ENCODE data around the gene RAB43.
"Not testable (repeated sequence)": the region's sequence is repeated elsewhere in the genome, so short reads cannot be mapped to it uniquely, and the experiment has no call there.

Gene RAB43

DNA sequence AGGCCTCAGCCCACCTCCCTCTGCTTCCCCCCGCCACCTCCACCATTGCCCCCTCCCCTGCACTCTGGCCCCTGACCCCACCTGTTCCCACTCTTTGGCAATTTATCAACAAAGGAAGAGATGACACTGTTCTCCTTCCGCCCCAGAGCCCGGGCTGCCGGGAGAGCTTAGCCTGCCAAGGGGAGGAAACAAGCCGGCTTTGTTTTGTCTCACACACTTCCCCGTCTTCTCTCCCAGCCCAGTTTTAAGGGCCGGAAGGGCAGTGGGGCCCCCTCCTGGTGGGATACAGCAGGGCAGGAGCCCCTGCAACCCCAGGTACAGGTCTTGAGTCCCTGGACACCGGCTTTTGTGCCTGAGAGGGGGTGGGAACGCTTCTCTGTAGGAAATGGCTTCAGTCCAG, 33.7 kb downstream of the RAB43 start:
- peak; percentile 31 to 51 for DNase-seq

DNA sequence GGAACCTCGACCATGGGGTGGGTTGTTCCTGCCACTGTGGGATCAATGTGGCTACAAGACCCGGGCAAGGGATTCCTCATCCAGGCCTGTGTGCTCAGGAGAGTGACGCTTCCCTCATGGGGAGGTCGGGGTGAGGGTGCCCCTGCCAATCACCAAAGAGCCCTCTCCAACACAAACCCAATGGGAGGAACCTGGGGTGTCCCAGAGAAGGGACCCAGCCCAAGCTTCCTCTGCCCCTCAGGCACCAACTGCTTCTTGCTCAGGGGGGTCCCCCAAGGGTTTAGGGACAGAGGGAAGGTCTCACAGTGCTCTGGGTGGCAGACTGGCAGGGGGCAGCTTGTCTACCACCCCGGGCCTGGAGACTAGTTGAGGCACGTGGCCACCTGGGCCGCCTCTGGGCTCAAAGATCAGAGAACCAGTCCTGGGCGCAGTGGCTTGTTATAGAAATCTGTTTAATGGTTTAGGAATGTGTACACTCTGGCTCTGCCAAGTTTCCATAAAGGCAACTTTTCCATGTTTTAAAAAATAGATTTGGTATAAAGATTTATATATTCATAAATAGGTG, 34.4 kb downstream of the RAB43 start:
- no peak for DNase-seq

DNA sequence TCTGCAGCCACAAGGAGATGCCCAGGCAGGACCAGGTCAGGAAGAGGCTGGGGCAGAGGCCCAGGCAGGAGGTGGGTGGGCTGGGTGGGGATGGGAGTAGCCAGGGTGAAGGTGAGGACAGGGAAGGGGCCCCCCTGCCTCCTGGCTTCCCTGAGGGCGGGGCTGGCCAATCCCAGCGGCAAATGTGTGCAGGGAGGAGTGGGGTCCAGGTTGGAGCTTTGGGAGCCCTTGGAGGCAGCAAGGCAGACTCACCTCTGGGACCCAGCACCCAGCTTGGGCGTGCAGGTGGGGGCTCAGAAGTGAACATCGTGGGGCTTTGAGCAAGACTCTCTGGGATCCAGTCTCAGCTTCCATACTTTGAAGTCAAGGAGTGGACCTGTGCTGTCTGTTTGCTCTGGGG, 35.8 kb downstream of the RAB43 start:
- no peak for DNase-seq

DNA sequence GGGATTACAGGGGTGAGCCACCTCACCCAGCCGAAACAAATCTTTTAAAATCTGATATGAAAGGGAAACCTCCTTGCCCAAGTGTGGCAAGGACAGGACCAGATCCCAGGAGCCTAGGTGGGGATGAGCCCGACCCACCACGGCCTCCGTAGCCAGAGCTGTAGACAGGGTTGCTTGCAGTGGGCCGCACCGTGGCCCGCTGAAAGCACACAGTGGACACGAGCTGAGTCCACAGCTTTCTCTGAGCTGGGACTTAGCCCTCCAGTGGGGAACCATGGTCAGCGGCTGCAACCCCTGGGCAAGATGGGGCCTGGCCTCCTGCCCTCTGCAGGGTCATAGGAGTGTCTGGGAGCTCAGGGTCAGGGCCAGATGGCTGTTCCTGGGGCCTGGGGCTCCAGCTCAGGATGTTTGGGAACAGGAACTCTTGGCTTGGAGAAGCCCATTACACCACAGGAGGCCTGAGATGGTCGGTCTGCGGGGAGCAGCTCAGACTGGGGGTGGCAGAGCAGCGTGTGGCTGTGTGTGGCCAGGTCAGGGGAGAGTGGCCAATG, 36.4 kb downstream of the RAB43 start:
- no peak for DNase-seq

DNA sequence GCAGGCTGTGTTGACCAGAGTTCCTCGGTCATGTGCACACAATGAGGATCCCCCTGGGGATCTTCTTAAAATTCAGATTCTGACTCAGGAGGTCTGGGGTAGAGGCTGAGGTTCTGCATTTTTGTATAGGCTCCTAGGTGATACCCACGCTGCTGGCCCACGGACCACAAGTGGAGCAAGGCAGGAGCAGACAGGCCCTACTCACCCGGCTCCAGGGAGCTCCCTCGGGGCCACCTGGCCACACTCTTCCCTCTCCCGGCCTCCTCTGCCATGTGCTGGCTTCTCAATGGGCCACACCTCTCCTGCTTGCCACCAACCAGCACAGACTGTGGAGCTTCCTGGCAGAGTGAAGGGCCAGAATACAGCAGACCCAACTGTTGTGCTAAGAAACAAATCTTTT, 37.1 kb downstream of the RAB43 start:
- no peak for DNase-seq

DNA sequence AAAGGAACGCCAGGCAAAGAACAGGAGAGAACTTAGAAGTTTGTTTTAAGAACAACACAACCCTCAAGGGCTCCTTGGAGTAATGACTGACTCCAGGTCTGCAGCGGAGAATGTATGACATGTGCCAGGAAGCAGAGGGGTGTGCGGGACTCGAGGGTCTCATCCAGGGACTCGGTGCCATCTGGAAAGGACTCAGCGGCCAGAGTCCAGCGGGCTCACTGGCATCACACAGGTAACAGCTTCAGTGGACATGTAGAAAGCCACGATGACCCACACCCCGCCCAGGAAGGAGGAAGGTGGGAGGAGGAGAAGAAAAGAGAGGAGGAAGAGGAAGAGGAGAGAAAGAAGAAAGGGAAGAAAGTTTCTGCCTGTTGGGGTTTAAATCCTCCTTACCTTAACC, 39.6 kb downstream of the RAB43 start:
- no peak for DNase-seq

DNA sequence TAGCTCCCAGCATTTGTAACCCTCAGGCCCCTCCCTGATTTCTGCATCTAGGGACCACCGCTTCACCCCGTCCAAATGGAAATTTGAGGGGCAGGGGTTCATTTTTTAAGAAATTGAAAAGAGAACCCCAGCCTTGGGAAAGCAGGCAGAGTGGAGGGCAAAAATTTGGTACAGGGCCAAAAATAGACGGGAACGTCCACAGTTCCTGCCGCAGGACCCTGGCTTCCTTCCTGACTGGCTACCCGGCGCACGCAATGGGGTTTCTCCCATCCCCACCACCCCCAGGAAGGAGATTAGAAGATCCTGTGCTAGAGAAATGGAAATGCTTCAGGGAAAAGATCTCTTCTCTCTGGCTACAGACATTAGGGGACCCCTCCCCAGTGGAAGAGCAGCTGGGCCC, 40.1 kb downstream of the RAB43 start:
- DNase-seq: no peak

DNA sequence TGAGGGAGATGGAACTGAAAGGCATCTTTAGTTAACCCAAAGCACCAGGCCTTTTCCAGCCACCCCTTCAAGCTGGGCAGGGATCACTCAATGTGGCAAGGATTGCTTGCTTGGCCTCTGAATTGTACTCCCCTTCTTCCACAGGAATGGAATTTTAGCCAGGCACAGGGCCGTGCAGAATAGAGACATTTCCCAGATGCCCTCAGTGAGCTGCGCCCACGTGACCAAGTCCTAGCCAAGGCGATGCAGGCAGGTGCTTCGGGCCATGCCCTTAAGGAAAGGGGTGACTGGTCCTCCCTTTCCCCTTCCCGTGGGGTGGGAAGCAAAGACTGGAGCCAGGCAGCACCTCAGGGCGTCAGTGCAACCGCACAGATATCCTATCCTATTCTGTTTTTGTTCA, 43.1 kb downstream of the RAB43 start:
- no peak for DNase-seq

DNA sequence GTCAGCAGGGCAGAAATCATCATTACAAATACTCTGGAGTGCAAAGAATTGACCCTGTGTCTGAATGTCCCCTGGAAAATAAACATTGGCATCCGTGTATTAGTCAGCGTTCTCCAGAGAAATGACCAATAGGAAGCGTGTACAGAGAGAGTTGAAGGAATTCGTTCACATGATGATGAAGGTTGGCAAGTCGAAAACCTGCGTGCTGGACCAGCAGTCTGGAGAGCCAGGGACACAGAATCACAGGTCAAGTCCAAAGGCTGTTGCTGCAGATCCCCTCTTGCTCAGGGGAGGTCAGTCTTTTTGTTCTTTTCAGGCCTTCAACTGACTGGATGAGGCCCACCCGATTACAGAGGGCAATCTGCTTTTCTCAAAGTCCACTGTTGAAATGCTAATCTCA, 44.4 kb downstream of the RAB43 start:
- no peak for DNase-seq

DNA sequence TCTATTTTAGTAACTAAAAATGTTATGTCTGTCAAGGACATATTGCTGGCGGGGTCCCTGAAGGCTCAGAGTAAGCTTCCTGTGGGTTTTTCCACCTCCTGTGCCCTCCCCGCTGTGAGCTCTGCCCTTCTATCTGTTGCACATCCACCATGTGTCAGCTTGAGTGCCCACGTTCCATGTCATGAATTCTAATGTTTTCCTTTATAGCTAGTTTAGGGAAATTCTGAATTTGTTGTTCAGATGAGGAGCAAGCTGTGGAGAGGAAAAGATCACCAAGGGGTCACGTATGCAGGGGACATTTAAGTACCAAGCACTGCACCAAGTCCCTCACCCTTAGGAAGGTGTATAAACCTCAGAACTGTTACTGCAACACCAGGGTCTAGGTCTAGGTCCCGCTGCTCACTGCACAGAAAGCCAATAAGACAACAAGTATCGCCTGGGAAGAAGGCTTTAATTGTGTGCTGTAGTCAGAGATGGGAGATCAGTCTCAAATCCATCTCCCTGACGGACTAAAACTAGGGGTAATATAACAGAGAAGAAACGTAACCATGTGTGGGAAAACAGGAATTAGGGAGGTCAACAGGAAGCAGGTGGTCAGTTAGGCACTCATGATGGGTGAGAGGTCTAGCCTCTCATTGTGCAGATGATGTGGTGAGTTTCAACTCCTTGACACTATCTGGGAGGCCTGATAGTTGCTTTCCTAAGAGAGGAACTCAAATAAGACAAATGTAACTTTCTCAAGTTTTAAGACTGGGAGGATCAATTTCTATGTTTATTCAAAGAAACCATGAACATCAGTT, 51.3 kb downstream of the RAB43 start:
- no peak for DNase-seq

DNA sequence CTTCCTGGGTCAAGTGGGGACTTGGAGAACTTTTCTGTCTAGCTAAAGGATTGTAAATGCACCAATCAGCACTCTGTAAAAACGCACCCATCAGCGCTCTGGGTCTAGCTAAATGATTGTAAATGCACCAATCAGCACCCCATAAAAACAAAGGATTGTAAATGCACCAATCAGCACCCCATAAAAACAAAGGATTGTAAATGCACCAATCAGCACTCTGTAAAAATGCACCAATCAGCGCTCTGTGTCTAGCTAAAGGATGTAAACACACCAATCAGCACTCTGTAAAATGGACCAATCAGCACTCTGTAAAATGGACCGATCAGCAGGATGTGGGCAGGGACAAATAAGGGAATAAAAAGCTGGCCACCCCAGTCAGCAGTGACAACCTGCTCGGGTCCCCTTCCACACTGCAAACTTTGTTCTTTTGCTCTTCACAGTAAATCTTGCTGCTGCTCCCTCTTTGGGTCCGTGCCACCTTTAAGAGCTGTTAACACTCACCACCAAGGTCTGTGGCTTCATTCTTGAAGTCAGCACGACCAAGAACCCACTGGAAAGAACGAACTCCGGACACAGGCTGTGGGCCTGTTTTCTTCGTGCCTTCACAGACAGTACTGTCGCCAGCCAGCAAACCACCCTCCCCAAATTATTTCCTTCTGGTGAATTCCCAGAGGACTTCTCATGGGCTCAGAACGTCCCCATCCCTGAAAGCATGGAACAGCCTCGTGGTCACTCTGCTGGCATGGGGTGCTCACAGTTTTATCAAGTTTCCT, 52.1 kb downstream of the RAB43 start:
- not testable (repeated sequence) for DNase-seq

DNA sequence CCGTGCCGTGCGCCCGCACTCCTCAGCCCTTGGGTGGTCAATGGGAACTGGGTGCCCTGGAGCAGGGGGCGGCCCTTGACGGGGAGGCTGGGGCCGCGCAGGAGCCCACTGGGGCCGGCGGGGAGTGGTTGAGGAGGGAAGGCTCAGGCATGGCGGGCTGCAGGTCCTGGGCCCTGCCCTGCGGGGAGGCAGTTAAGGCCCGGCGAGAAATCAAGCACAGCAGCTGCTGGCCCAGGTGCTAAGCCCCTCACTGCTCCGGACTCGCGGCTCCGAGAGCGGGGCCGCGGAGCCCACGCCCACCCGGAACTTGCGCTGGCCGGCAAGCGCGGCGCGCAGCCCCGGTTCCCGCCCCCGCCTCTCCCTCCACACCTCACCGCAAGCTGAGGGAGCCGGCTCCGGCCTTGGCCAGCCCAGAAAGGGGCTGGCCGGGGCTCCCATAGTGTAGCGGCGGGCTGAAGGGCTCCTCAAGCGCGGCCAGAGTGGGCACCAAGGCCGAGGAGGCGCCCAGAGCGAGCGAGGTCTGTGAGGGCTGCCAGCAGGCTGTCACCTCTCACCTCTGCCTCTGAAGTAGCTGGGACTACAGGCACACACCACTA, 53.2 kb downstream of the RAB43 start:
- DNase-seq: no peak

DNA sequence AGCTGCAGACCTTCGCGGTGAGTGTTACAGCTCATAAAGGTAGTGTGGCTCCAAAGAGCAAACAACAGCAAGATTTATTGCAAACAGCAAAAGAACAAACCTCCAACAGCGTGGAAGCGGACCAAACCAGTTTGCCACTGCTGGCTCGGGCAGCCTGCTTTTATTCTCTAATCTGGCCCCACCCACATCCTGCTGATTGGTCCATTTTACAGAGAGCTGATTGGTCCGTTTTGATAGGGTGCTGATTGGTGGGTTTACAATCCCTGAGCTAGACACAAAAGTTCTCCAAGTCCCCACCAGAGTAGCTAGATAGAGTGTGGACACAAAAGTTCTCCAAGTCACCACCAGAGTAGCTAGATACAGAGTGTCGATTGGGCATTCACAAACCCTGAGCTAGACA, 53.9 kb downstream of the RAB43 start:
- not testable (repeated sequence) for DNase-seq

DNA sequence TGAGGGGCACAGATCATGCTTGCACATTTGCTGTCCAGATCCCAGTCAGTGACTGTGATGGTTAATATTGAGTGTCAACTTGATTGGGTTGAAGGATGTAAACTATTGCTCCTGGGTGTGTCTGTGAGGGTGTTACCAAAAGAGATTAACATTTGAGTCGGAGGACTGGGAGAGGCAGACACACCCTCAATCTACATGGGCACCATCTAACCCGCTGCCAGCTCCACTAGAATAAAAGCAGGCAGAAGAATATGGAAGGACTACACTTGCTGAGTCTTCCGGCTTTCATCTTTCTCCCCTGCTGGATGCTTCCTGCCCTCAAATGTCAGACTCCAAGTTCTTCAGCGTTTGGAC, 55.9 kb downstream of the RAB43 start:
- no peak for DNase-seq

DNA sequence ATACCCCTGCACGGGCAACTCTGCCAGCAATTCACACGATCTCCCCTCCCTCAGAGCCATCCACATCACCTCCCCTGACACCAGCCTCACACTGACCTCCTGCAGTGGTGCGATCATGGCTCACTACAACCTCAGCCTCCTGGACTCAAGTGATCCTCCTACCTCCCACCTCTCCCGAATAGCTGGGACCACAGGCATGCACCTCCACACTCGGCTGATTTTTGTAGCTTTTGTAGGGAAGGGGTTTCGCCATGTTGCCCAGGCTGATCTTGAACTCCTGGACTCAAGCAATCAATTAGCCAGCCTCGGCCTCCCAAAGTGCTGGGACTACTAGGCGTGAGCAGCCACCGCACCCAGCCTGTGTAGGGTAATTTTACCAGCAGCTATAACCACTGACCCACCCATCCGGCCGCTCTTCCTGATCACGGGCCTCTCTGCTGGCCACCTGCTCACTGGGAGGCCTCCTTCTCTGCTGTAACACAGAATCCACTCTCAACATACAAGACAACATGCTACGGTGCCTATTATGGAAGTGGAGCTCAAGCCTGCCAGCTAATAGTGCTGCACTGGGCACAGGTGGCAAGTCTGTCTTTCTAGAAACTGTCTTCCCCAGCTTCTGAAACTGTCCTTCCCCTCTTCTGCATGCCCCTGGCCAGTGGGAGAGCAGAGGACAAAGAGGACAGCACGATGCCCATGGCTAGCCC, 56.4 kb downstream of the RAB43 start:
- no peak for DNase-seq

DNA sequence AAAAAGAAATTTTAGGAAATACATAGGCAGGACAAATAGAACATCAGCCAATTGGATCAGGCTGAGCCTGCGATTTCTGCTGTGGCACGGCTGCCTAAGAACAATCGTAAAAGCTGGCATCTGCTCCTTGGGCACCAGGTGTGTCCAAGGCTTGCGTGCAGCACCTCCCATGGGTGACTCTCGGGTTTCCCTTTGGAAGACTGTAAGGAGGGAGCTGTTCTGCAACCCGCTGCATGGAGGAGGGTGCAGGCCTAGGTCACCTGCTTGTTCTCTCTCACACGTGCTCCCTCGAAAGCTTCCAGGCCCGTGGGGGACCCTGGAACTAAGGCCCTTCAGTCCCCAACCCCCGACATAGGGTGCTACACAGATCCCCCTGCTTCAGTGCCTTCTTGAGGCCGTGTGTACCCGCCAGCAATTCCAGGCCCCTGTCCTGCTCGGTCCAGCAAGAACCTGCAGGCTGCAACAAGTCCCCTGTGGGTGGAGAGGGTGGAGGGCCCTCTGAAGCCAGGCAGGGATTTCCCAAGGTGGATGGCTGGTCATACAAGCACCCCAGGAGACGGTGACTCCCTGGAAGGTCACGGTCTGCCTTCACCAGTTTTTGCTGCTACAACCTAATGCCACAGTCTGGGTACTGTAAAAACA, 57.6 kb downstream of the RAB43 start:
- no peak for DNase-seq

DNA sequence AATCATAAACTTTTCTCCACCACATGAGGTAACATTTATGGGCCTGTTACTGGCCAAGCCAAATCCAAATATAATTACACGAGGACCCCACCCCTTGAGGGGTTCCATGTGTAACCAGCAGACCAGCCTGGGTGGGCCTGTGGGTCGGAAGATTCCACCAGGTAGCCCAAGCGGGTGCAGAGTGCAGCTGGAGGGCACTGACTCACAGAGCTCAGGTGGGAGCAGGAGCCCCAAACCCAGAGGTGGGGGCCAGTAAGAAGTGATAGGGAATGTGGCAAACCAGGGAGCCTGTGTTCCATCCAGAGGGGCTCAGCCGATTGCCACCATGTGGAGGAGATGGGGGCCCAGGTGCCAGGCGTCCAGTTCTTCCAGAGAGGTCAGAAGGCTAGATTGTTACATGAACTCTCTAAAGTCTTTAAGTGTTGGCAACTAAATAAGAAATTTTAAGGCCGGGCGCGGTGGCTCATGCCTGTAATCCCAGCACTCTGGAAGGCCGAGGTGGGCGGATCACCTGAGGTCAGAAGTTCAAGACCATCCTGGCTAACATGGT, 58.4 kb downstream of the RAB43 start:
- no peak for DNase-seq

DNA sequence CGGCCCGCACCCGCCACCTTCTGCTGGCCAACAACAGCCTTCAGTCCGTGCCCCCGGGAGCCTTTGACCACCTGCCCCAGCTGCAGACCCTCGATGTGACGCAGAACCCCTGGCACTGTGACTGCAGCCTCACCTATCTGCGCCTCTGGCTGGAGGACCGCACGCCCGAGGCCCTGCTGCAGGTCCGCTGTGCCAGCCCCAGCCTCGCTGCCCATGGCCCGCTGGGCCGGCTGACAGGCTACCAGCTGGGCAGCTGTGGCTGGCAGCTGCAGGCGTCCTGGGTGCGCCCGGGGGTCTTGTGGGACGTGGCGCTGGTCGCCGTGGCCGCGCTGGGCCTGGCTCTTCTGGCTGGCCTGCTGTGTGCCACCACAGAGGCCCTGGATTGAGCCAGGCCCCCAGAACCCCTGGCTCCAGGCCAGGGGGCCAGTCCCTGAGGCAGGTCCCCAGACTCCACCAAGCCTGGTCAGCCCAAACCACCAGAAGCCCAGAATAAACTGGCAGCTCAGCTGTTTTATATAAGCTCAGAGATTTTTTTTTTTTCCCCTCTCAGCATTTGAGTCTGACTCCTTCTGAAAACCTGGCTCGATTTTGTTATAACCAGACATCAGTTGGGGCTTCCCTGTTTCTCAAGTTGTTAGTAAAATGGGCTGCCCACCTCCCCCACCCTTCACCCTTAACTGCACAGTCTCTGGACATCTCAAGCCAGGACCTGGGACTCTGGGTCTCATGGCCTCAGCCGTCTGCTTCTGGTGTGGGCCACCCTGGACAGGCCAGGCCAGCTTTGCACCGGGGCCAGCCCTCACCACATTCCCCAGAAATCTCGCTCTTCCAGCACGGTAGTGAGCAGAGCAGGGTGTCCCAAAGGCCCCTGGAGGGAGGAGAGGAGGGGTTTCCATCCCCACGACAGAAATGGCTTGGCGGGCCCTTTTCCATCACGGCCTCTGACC, 59.4 kb downstream of the RAB43 start:
- no peak for DNase-seq

DNA sequence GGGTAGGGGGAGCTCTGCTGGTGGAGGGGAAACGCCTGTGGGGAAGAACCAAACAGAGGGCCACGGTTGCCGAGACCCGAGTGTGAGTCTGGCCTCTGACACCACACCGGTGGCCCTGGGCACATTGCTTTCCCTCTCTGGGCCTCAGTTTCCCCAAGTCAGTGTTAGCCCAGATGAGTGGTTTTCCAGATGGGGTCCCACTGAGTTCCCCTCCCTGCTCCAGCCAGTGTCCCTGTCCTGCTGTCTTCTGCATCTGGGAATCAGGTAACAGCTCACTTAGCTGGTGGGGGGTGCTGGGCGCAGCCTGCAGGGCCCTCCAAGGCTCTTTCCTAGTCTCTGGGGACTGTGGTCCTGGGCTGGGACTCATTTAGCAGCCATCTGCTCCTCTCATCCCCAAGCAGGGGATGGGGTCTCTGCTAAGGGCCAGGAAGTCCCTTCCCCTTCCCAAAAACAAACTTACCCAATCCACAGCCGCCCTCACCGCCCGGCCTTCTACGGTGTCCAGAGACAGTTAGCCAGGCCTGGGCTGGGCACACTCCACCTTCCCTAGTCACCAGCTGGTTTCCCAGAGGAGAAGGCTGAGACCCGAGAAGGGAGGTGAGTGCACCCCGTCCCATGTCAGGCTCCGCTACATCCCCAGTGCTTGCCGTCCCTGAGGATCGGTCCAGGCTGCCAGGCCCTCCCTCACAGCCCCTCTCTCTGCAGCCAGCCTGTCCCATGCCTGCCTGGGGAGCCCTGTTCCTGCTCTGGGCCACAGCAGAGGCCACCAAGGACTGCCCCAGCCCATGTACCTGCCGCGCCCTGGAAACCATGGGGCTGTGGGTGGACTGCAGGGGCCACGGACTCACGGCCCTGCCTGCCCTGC, 60.3 kb downstream of the RAB43 start:
- DNase-seq: no peak
